ENCODE data around the gene CPNE2. TPM values are rescaled to one million over a fixed set of nuclear protein-coding genes. Genes with fewer than 3 reads are reported as not detected.
"Not testable (repeated sequence)": the region's sequence is repeated elsewhere in the genome, so short reads cannot be mapped to it uniquely, and the experiment has no call there.

The CPNE2 gene
- total RNA-seq, 4 donors from 2014 or later, result 25.1 to 41.4 (median 40.6) TPM

DNA sequence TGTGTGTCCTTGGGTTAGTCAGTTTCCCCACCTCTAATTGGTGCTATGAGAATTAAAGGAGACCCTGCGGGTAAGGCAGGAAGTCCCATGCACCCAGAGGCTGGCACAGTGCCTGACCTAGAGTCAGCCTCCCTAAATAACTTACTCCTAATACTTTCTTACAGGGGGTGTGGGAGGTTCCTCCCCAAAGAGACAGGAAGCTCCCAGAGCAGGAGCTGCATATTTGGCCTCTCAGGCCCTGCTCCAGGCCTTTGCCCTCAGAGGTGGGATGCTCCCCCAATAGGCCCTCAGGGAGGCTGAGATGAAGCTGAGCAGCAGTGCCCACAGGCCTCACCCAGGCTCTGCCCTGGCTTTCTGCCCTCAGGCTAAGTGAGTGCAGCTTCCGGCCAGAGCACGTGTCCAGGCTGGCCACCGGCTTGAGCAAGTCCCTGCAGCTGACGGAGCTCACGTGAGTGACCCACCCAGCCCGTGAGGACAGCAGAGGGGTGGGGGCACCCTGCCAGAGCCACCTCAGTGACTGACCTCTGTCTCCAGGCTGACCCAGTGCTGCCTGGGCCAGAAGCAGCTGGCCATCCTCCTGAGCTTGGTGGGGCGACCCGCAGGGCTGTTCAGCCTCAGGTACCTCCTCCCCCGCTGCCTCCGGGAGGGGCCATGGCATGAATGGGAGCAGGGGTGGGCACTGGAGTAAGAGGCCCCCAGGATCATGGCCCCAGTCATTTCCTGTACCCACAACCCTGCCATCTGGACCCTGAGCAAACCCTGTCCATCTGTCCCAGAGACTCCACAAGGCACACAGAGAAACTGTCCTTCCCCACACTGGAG is 31.1 kb upstream of the CPNE2 start:
- Histone ChIP-seq H3K4me1 (peaks cover 7 to 14% of the 10 kb centered on the region in 2 donors), H3K27me3 (no peaks in the 10 kb centered on the region), H3K4me3 (no peak overlapping the region), H3K9me3 (no peaks in the 10 kb centered on the region), H3K36me3 (no peaks in the 10 kb centered on the region), H3K27ac (peak overlapping the region; percentile 79 to 84)
- TF ChIP-seq POLR2A (IDR thresholded peaks at IDR 0.05), result no peak
- no peak for TF ChIP-seq CTCF (IDR thresholded peaks at IDR 0.05)
- DNase-seq, result peak; percentile 72 to 75
- intact Hi-C loops (cut with DNase I; ENCODE audit: low total_unique reads), result no loop called here

GRCh38 chr16:57062329-57062728 is 30.1 kb upstream of the CPNE2 start:
- no peak for DNase-seq
- Histone ChIP-seq H3K9me3 (no peaks in the 10 kb centered on the region), H3K27ac (peak overlapping the region in 1 of 2 donors; percentile 79), H3K4me3 (no peak overlapping the region), H3K27me3 (no peaks in the 10 kb centered on the region), H3K36me3 (no peaks in the 10 kb centered on the region), H3K4me1 (peaks cover 7 to 14% of the 10 kb centered on the region in 2 donors)
- intact Hi-C loops (cut with DNase I; ENCODE audit: low total_unique reads), result no loop called here
- TF ChIP-seq POLR2A (IDR thresholded peaks at IDR 0.05) (no peak), CTCF (IDR thresholded peaks at IDR 0.05) (no peak)

DNA sequence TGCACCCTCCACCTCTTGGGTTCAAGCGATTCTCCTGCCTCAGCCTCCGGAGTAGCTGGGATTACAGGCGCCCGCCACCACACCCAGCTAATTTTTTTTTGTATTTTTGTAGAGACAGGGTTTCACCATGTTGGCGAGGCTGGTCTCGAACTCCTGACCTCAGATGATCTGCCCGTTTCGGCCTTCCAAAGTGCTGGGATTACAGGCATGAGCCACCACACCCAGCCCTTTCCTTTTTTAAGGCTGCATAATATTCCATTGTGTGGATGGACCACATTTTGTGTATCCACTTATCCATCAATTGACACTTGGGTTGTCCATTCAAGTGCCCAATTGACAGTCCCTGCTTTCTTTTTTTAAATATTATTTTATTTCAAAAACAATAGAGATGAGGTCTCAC is 29.2 kb upstream of the CPNE2 start:
- H3K9me3 ChIP-seq; DNase-seq; intact Hi-C loops (cut with DNase I; ENCODE audit: low total_unique reads); H3K27ac ChIP-seq; H3K36me3 ChIP-seq; H3K27me3 ChIP-seq; H3K4me3 ChIP-seq: not testable (repeated sequence)
- H3K4me1 ChIP-seq, result peaks cover 7 to 14% of the 10 kb centered on the region in 2 donors

GRCh38 chr16:57064995-57065394 is 27.4 kb upstream of the CPNE2 start:
- DNase-seq, result no peak
- H3K36me3 ChIP-seq, result no peaks in the 10 kb centered on the region
- peaks cover 7 to 14% of the 10 kb centered on the region in 2 donors for H3K4me1 ChIP-seq
- intact Hi-C loops (cut with DNase I; ENCODE audit: low total_unique reads), result no loop called here
- H3K4me3 ChIP-seq, result no peak overlapping the region
- no peaks in the 10 kb centered on the region for H3K27me3 ChIP-seq
- H3K27ac ChIP-seq, result no peak overlapping the region
- H3K9me3 ChIP-seq, result no peaks in the 10 kb centered on the region
- TF ChIP-seq POLR2A (IDR thresholded peaks at IDR 0.05) (no peak), CTCF (IDR thresholded peaks at IDR 0.05) (no peak)

GRCh38 chr16:57066625-57067024 is 25.8 kb upstream of the CPNE2 start:
- H3K4me1 ChIP-seq, result peaks cover under 1% of the 10 kb centered on the region in 2 donors
- H3K27ac ChIP-seq, result no peak overlapping the region
- intact Hi-C loops (cut with DNase I; ENCODE audit: low total_unique reads), result no loop called here
- H3K27me3 ChIP-seq, result no peaks in the 10 kb centered on the region
- TF ChIP-seq CTCF (IDR thresholded peaks at IDR 0.05) (no peak), POLR2A (IDR thresholded peaks at IDR 0.05) (no peak)
- no peak for DNase-seq
- H3K36me3 ChIP-seq, result no peaks in the 10 kb centered on the region
- no peak overlapping the region for H3K4me3 ChIP-seq
- H3K9me3 ChIP-seq, result no peaks in the 10 kb centered on the region

Measured in uterus (tissue), 4 donors.